Measurements from ENCODE around the gene MTCL1.

MTCL1 gene

DNA sequence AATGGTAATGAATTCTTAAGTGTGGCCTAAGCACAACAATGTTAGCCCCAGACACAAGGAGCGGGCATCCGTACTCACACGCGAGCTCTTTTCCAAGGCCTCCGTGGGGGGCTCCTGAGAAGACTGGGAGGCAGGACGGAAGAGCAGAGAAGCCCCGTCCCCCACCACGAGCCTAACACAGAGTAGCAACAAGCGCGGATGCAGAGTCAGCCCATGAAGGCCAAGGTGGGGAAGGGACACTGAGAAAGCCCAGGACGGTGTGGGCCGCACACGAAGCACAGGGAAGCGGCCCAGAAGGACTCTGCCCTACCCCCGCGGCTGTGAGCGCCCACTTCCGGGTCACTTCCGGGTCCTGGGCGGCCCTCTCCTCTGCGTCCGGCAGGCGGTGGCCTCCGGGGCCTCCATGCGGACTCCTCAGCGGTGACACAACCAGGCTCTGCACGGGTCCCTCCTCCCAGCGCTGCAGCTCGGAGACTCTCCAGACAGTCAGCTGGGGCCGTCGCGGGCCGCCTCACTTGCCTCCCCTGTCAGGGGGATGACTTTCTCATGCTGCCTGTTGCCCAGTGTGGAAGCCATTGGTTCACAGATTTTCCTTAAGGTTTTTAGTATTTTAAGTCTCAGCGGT lies 151.5 kb downstream of the MTCL1 start:
- H3K79me1 ChIP-seq (ENCODE audit: low read length) = no peaks in the 10 kb centered on the region
- no peak overlapping the region for H3K4ac ChIP-seq (ENCODE audit: low read depth, low read length)
- no peaks in the 10 kb centered on the region for H3K27me3 ChIP-seq (ENCODE audit: insufficient read depth, low read length)
- H3K4me1 ChIP-seq (ENCODE audit: control insufficient read depth in 1 of 2, insufficient read depth in 2 of 2, low read length in 2 of 2) = no peaks in the 10 kb centered on the region
- no peak overlapping the region for H2BK120ac ChIP-seq (ENCODE audit: insufficient read depth, low read length, poor library complexity)
- no peak overlapping the region for H2BK12ac ChIP-seq (ENCODE audit: low read length)
- no peaks in the 10 kb centered on the region for H3K36me3 ChIP-seq (ENCODE audit: control insufficient read depth in 1 of 2, insufficient read depth in 2 of 2, low read length in 2 of 2)
- no peak overlapping the region for H3K18ac ChIP-seq (ENCODE audit: low read length)
- H3K14ac ChIP-seq (ENCODE audit: low read length) = no peak overlapping the region
- no peak overlapping the region for H3K4me2 ChIP-seq (ENCODE audit: low read length)
- H3K9ac ChIP-seq (ENCODE audit: low read length) = no peak overlapping the region
- H3K79me2 ChIP-seq (ENCODE audit: control insufficient read depth, insufficient read depth, low read length, poor library complexity) = no peaks in the 10 kb centered on the region
- H4K8ac ChIP-seq (ENCODE audit: low read depth, low read length) = no peak overlapping the region
- H3K27ac ChIP-seq (ENCODE audit: low read depth, low read length) = no peak overlapping the region
- H2BK5ac ChIP-seq (ENCODE audit: low read depth, low read length, poor library complexity) = no peak overlapping the region
- H3K23ac ChIP-seq (ENCODE audit: low read length) = no peak overlapping the region
- H4K91ac ChIP-seq (ENCODE audit: low read depth, low read length) = no peak overlapping the region
- DNase-seq = no peak
- H2AK5ac ChIP-seq (ENCODE audit: low read length) = no peak overlapping the region
- H2AFZ ChIP-seq (ENCODE audit: insufficient read depth, low read length, poor library complexity) = no peak overlapping the region
- no peak overlapping the region for H3K4me3 ChIP-seq (ENCODE audit: low read depth, low read length)
- H4K12ac ChIP-seq (ENCODE audit: low read depth, low read length) = no peak overlapping the region
- no CpG with 5 or more reads among the region's 34 CpGs for WGBS (ENCODE audit: extremely low coverage, insufficient coverage, insufficient read length)
- no peaks in the 10 kb centered on the region for H3K9me3 ChIP-seq (ENCODE audit: insufficient read depth, low read depth, low read length)

DNA sequence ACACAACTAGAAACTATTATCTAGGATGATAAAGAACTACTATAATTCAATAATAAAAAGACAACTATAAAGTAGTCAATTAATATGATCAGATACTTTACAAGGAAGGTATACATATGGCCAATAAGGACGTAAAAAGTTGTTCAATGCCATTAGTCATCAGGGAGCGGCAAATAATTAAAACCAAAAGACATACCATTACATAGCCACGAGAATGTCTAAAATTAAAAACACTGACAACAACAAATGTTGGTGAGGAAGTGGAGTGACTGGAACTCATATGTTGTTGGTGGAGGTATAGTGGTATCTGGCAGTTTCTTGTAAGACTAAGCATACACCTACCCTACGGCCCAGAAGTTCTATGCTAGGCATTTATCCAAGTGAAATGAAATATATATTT lies 152.4 kb downstream of the MTCL1 start:
- H3K27me3 ChIP-seq (ENCODE audit: insufficient read depth, low read length) = no peaks in the 10 kb centered on the region
- no peak overlapping the region for H4K91ac ChIP-seq (ENCODE audit: low read depth, low read length)
- H3K18ac ChIP-seq (ENCODE audit: low read length) = no peak overlapping the region
- no peak overlapping the region for H3K9ac ChIP-seq (ENCODE audit: low read length)
- H3K79me2 ChIP-seq (ENCODE audit: control insufficient read depth, insufficient read depth, low read length, poor library complexity) = no peaks in the 10 kb centered on the region
- no peak overlapping the region for H3K4ac ChIP-seq (ENCODE audit: low read depth, low read length)
- H2BK5ac ChIP-seq (ENCODE audit: low read depth, low read length, poor library complexity) = no peak overlapping the region
- H3K4me3 ChIP-seq (ENCODE audit: low read depth, low read length) = no peak overlapping the region
- no peak overlapping the region for H2BK12ac ChIP-seq (ENCODE audit: low read length)
- WGBS (ENCODE audit: extremely low coverage, insufficient coverage, insufficient read length) = no CpG with 5 or more reads among the region's 4 CpGs
- no peak overlapping the region for H4K8ac ChIP-seq (ENCODE audit: low read depth, low read length)
- H3K4me2 ChIP-seq (ENCODE audit: low read length) = no peak overlapping the region
- H3K9me3 ChIP-seq (ENCODE audit: insufficient read depth, low read depth, low read length) = no peaks in the 10 kb centered on the region
- no peak overlapping the region for H2BK120ac ChIP-seq (ENCODE audit: insufficient read depth, low read length, poor library complexity)
- no peak overlapping the region for H2AFZ ChIP-seq (ENCODE audit: insufficient read depth, low read length, poor library complexity)
- no peak overlapping the region for H2AK5ac ChIP-seq (ENCODE audit: low read length)
- H3K79me1 ChIP-seq (ENCODE audit: low read length) = no peaks in the 10 kb centered on the region
- no peaks in the 10 kb centered on the region for H3K4me1 ChIP-seq (ENCODE audit: control insufficient read depth in 1 of 2, insufficient read depth in 2 of 2, low read length in 2 of 2)
- no peak overlapping the region for H4K12ac ChIP-seq (ENCODE audit: low read depth, low read length)
- H3K27ac ChIP-seq (ENCODE audit: low read depth, low read length) = no peak overlapping the region
- no peak overlapping the region for H3K14ac ChIP-seq (ENCODE audit: low read length)
- no peak overlapping the region for H3K23ac ChIP-seq (ENCODE audit: low read length)
- DNase-seq = peak in 1 of 2 donors; percentile 19
- no peaks in the 10 kb centered on the region for H3K36me3 ChIP-seq (ENCODE audit: control insufficient read depth in 1 of 2, insufficient read depth in 2 of 2, low read length in 2 of 2)

DNA sequence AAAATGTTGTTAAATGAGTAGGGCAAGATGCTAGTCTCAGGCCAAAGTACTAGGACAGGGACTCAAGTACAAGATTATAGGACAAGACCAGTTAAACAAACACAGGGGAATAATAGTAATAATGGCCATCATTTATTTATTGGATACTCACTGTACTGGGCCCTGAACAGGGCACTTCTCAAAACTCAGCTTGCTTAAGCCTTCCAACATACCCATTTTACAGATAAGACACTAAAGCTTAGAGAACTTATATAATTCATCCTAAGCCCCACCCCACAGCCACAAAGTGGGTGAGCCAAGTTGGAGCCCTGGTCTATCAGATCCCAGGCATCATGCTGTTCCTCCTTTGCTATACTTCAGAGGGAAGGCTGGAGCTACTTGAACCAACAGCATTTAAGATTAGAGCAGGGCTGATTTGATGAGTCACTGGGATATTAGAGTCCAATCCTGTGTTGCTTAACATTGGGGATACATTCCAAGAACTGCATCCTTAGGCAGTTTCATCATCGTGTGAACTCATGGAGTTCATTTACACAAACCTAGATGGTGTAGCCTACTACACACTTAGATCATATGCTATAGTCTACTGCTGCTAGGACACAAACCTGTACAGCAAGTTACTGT lies 153.6 kb downstream of the MTCL1 start:
- Histone ChIP-seq H3K23ac (ENCODE audit: low read length) (no peak overlapping the region), H3K27me3 (ENCODE audit: insufficient read depth, low read length) (no peaks in the 10 kb centered on the region), H3K4me3 (ENCODE audit: low read depth, low read length) (no peak overlapping the region), H3K79me1 (ENCODE audit: low read length) (no peaks in the 10 kb centered on the region), H3K36me3 (ENCODE audit: control insufficient read depth in 1 of 2, insufficient read depth in 2 of 2, low read length in 2 of 2) (no peaks in the 10 kb centered on the region), H3K27ac (ENCODE audit: low read depth, low read length) (no peak overlapping the region), H3K9me3 (ENCODE audit: insufficient read depth, low read depth, low read length) (no peaks in the 10 kb centered on the region), H3K9ac (ENCODE audit: low read length) (no peak overlapping the region), H3K4ac (ENCODE audit: low read depth, low read length) (no peak overlapping the region), H3K4me1 (ENCODE audit: control insufficient read depth in 1 of 2, insufficient read depth in 2 of 2, low read length in 2 of 2) (no peaks in the 10 kb centered on the region), H4K8ac (ENCODE audit: low read depth, low read length) (no peak overlapping the region), H3K14ac (ENCODE audit: low read length) (no peak overlapping the region), H2BK120ac (ENCODE audit: insufficient read depth, low read length, poor library complexity) (no peak overlapping the region), H3K18ac (ENCODE audit: low read length) (no peak overlapping the region), H4K91ac (ENCODE audit: low read depth, low read length) (no peak overlapping the region), H4K12ac (ENCODE audit: low read depth, low read length) (no peak overlapping the region), H3K79me2 (ENCODE audit: control insufficient read depth, insufficient read depth, low read length, poor library complexity) (no peaks in the 10 kb centered on the region), H2AK5ac (ENCODE audit: low read length) (no peak overlapping the region), H3K4me2 (ENCODE audit: low read length) (no peak overlapping the region), H2AFZ (ENCODE audit: insufficient read depth, low read length, poor library complexity) (no peak overlapping the region), H2BK12ac (ENCODE audit: low read length) (no peak overlapping the region), H2BK5ac (ENCODE audit: low read depth, low read length, poor library complexity) (no peak overlapping the region)
- DNase-seq = peak; percentile 48 to 89
- no CpG with 5 or more reads among the region's 1 CpG for WGBS (ENCODE audit: extremely low coverage, insufficient coverage, insufficient read length)

DNA sequence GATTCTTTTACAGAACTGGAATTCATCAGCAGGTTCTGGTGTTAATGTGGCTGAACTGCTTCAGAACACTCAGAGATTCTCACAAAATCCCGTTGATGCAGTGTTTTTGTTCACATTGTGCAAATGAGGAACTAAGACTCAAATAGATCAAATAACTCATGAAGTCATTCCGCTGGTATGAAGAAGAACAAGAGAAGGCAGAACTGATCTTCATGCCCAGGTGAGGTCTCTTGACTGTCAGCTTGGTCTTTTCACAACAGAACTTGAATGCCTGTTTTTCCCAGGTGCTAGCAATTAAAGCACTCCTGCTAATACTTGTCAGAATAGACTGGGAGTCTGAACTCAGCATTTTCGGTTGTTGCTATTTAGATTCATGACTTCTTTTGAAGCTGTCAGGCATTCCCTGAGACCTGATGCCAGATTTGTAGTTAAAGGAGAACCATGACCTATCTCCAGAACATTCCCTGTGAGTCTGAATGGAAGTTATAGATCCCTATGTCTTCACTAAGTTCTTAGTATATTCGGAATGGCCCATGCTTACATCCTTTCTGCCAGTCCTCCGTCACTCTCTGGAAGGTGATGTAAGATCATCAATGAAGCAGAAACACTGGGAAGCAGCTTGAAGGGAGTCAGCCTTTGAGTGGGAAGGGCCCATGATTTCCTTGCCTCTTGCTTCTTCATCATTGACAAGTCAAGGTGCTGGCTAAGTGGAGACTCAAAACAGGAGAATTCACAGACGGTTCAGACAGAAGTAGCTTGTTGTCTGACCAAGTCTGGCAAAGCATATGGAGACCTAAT lies 155.7 kb downstream of the MTCL1 start:
- no peak overlapping the region for H2BK120ac ChIP-seq (ENCODE audit: insufficient read depth, low read length, poor library complexity)
- no peaks in the 10 kb centered on the region for H3K9me3 ChIP-seq (ENCODE audit: insufficient read depth, low read depth, low read length)
- H3K27me3 ChIP-seq (ENCODE audit: insufficient read depth, low read length) = no peaks in the 10 kb centered on the region
- H3K4me1 ChIP-seq (ENCODE audit: control insufficient read depth in 1 of 2, insufficient read depth in 2 of 2, low read length in 2 of 2) = no peaks in the 10 kb centered on the region
- no peak overlapping the region for H3K14ac ChIP-seq (ENCODE audit: low read length)
- H3K79me2 ChIP-seq (ENCODE audit: control insufficient read depth, insufficient read depth, low read length, poor library complexity) = no peaks in the 10 kb centered on the region
- H3K36me3 ChIP-seq (ENCODE audit: control insufficient read depth in 1 of 2, insufficient read depth in 2 of 2, low read length in 2 of 2) = no peaks in the 10 kb centered on the region
- H4K12ac ChIP-seq (ENCODE audit: low read depth, low read length) = no peak overlapping the region
- H3K4me2 ChIP-seq (ENCODE audit: low read length) = no peak overlapping the region
- H4K8ac ChIP-seq (ENCODE audit: low read depth, low read length) = no peak overlapping the region
- H2BK12ac ChIP-seq (ENCODE audit: low read length) = no peak overlapping the region
- H2AK5ac ChIP-seq (ENCODE audit: low read length) = no peak overlapping the region
- peak; percentile 50 to 84 for DNase-seq
- no peak overlapping the region for H2BK5ac ChIP-seq (ENCODE audit: low read depth, low read length, poor library complexity)
- no peak overlapping the region for H3K4me3 ChIP-seq (ENCODE audit: low read depth, low read length)
- no peak overlapping the region for H3K27ac ChIP-seq (ENCODE audit: low read depth, low read length)
- H3K4ac ChIP-seq (ENCODE audit: low read depth, low read length) = no peak overlapping the region
- no peak overlapping the region for H4K91ac ChIP-seq (ENCODE audit: low read depth, low read length)
- no peak overlapping the region for H3K9ac ChIP-seq (ENCODE audit: low read length)
- no peak overlapping the region for H2AFZ ChIP-seq (ENCODE audit: insufficient read depth, low read length, poor library complexity)
- no peak overlapping the region for H3K18ac ChIP-seq (ENCODE audit: low read length)
- WGBS (ENCODE audit: extremely low coverage, insufficient coverage, insufficient read length) = no CpG with 5 or more reads among the region's 6 CpGs
- no peak overlapping the region for H3K23ac ChIP-seq (ENCODE audit: low read length)
- no peaks in the 10 kb centered on the region for H3K79me1 ChIP-seq (ENCODE audit: low read length)

All from trophoblast cell (in vitro differentiated cells and primary cell).